ENCODE results near the gene CEBPB. TPM values are rescaled to one million over a fixed set of nuclear protein-coding genes. Genes with fewer than 3 reads are reported as not detected.

The CEBPB gene
- total RNA-seq, 1 experiment from 2014 or later = 22.6 TPM

DNA sequence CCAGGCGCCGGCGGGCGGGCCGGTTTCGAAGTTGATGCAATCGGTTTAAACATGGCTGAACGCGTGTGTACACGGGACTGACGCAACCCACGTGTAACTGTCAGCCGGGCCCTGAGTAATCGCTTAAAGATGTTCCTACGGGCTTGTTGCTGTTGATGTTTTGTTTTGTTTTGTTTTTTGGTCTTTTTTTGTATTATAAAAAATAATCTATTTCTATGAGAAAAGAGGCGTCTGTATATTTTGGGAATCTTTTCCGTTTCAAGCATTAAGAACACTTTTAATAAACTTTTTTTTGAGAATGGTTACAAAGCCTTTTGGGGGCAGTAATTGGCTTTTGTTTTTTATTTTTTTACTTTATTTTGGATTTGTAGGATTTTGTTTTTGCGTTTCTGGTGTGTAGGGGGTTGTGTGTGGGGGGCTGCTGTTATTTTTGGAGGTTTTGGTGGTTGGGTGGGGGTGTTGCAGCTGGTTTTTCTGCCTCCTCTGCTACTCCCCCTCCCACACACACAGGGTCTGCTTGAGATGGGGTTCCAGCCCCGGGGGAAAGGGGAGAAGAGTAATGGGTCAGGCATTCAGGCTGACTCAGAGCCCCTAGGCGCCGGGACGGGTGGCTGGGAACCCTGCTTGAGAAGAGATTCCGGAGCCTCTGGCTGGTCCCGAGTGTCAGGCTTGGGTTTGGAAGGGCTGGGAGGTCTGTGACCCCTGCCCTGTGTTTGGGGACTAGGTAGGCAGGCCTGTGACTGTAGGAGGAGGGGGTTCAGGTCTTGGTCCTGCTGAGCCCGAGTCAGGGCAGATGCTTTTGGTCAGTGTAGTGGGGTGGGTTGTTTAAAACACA is 2.0 kb downstream of the CEBPB start:
- TF ChIP-seq CTCF (conservative IDR thresholded peaks at IDR 0.05) = no peak

More for the DNA sequence above, 2.0 kb downstream of the CEBPB start:
- H3K27ac ChIP-seq (ENCODE audit: insufficient read length, low read depth, low read length) = no peak overlapping the region
- H3K27ac Mint-ChIP-seq = peak overlapping the region; percentile 74 to 97 (median 97)
- H2BK12ac ChIP-seq (ENCODE audit: insufficient read length, low read depth, low read length) = no peak overlapping the region
- no peaks in the 10 kb centered on the region for H3K27me3 Mint-ChIP-seq (ENCODE audit: low read depth)
- H3K9me3 Mint-ChIP-seq = no peaks in the 10 kb centered on the region; a peak in 1 of 5 replicates
- H2BK20ac ChIP-seq (ENCODE audit: low read depth, low read length, poor library complexity, severe bottlenecking) = no peak overlapping the region
- H2BK120ac ChIP-seq (ENCODE audit: low read depth, low read length, poor library complexity, severe bottlenecking) = no peak overlapping the region
- H3K4me3 Mint-ChIP-seq = peak overlapping the region; percentile 87 to 95
- 100% methylated on average over 1 of the region's 25 CpGs for WGBS (ENCODE audit: extremely low coverage, insufficient read length, low lambda C conversion rate)
- H3K36me3 Mint-ChIP-seq (ENCODE audit: insufficient read depth in 1 of 3, low read depth in 3 of 3) = peaks cover 0 to 5% (median 0%) of the 10 kb centered on the region in 3 experiments; a peak in 4 of 7 replicates
- no peak overlapping the region for H4K8ac ChIP-seq (replicated peaks; ENCODE audit: insufficient read length, low read depth, low read length)
- H2BK15ac ChIP-seq (ENCODE audit: low read depth, low read length) = no peak overlapping the region
- H3K4ac ChIP-seq (ENCODE audit: low read depth, low read length) = no peak overlapping the region
- H3K4me1 ChIP-seq (ENCODE audit: insufficient read depth, low read length) = peaks cover 3% of the 10 kb centered on the region; the same call in 1 of the 2 replicates
- peaks cover 42 to 58% of the 10 kb centered on the region in 2 experiments for H3K4me1 Mint-ChIP-seq
- H2BK5ac ChIP-seq (ENCODE audit: insufficient read length, low read length) = no peak overlapping the region
- no peaks in the 10 kb centered on the region for H3K9me3 ChIP-seq (ENCODE audit: control insufficient read depth, low read depth, low read length)
- H3K14ac ChIP-seq (ENCODE audit: insufficient read depth, low read length) = no peak overlapping the region
- H3K79me1 ChIP-seq (ENCODE audit: insufficient read depth, low read depth, low read length, poor library complexity, severe bottlenecking) = no peaks in the 10 kb centered on the region
- H3K4me2 ChIP-seq (ENCODE audit: insufficient read depth, insufficient read length, low read length) = peak overlapping the region; percentile 35
- H4K20me1 ChIP-seq (ENCODE audit: control insufficient read depth, insufficient read depth, insufficient read length) = peaks cover 3% of the 10 kb centered on the region
- peak overlapping the region; percentile 39 for H3K9ac ChIP-seq (ENCODE audit: extremely low read depth, insufficient read length, low read length)
- peak; percentile 69 for DNase-seq
- H3K79me2 ChIP-seq (ENCODE audit: insufficient read depth, low read length) = peaks cover 1% of the 10 kb centered on the region; the same call in 1 of the 2 replicates
- peaks cover 5% of the 10 kb centered on the region for H3K23me2 ChIP-seq (ENCODE audit: insufficient read length, low read depth, low read length, poor library complexity, severe bottlenecking)
- H4K5ac ChIP-seq (ENCODE audit: insufficient read length, low read depth, low read length) = no peak overlapping the region
- no peak overlapping the region for H4K91ac ChIP-seq (ENCODE audit: insufficient read length, low read depth, low read length)
- no peak overlapping the region for H3K18ac ChIP-seq (ENCODE audit: insufficient read length, low read depth, low read length)
- no peak overlapping the region for H3T11ph ChIP-seq (ENCODE audit: low read length)
- H3K23ac ChIP-seq (ENCODE audit: insufficient read length, low read depth, low read length) = no peak overlapping the region
- H3K27me3 ChIP-seq (ENCODE audit: insufficient read depth, low read length) = no peaks in the 10 kb centered on the region
- no peak overlapping the region for H3K56ac ChIP-seq (ENCODE audit: insufficient read length, low read depth, low read length)
- H2AK5ac ChIP-seq (ENCODE audit: insufficient read length, low read length) = no peak overlapping the region
- no peak overlapping the region for H2AFZ ChIP-seq (ENCODE audit: low read length)
